Measurements from ENCODE around the gene PTPRT.

DNA sequence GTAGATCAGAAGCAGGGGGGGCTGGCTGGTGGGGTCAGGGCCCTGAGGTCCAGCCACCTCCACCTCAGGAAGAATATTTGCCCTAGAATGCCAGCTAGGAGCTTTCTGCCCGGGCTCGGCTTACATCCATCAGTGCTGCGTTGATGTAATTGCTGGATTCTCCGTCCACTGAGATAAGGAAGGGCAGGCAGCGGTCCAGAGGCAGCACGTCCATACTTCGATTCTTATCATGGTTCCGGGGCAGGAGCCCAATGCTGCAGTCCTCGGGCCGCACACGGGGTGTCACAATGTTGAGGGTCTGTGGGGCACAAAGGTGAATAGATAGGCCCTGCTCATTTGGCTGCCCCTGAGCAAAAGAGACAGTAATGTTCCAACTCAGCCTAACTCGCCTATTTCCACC, 1087.7 kb downstream of the PTPRT start:
- TF ChIP-seq ZNF616 (CRISPR knock-in tag; IDR thresholded peaks at IDR 0.05; ENCODE audit: low read depth) (no peak), TBL1XR1 (IDR thresholded peaks at IDR 0.05; ENCODE audit: borderline replicate concordance, low read length, partially characterized antibody) (no peak), POLR2A (IDR thresholded peaks at IDR 0.05; ENCODE audit: insufficient read depth in 1 of 2, low read depth in 2 of 2, low read length in 2 of 2) (no peak), ZNF101 (CRISPR knock-in tag; IDR thresholded peaks at IDR 0.05; ENCODE audit: borderline replicate concordance, low read depth) (no peak), ADNP (CRISPR knock-in tag; IDR thresholded peaks at IDR 0.05) (no peak), ZBTB44 (CRISPR knock-in tag; IDR thresholded peaks at IDR 0.05) (no peak), MTA3 (CRISPR knock-in tag; IDR thresholded peaks at IDR 0.05) (no peak), JUNB (CRISPR knock-in tag; IDR thresholded peaks at IDR 0.05; ENCODE audit: borderline replicate concordance) (no peak), RBAK (CRISPR knock-in tag; IDR thresholded peaks at IDR 0.05) (no peak), ZSCAN12 (CRISPR knock-in tag; IDR thresholded peaks at IDR 0.05) (no peak), POLR2AphosphoS5 (IDR thresholded peaks at IDR 0.05; ENCODE audit: low read depth, low read length) (no peak), KDM2A (CRISPR knock-in tag; IDR thresholded peaks at IDR 0.05; ENCODE audit: borderline replicate concordance, low read depth) (no peak)
- TF ChIP-seq, protein P1, sequence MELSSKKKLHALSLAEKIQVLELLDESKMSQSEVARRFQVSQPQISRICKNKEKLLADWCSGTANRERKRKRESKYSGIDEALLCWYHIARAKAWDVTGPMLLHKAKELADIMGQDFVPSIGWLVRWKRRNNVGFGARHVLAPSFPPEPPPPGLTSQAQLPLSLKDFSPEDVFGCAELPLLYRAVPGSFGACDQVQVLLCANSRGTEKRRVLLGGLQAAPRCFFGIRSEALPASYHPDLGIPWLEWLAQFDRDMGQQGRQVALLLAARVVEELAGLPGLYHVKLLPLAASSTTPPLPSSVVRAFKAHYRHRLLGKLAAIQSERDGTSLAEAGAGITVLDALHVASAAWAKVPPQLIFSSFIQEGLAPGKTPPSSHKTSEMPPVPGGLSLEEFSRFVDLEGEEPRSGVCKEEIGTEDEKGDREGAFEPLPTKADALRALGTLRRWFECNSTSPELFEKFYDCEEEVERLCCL (CRISPR knock-in tag; IDR thresholded peaks at IDR 0.05; ENCODE audit: borderline replicate concordance) = no peak
